GM21367 (cell line): ENCODE data around the gene CCDC15.
"Not testable (repeated sequence)": the region's sequence is repeated elsewhere in the genome, so short reads cannot be mapped to it uniquely, and the experiment has no call there.

ENCODE experiments used
- ATAC-seq: cut with Tn5 transposase; IDR thresholded peaks from one replicate; pipeline ENCODE4 v1.9.1; 2021; ENCODE audit not compliant: unreplicated experiment

CCDC15 gene

DNA sequence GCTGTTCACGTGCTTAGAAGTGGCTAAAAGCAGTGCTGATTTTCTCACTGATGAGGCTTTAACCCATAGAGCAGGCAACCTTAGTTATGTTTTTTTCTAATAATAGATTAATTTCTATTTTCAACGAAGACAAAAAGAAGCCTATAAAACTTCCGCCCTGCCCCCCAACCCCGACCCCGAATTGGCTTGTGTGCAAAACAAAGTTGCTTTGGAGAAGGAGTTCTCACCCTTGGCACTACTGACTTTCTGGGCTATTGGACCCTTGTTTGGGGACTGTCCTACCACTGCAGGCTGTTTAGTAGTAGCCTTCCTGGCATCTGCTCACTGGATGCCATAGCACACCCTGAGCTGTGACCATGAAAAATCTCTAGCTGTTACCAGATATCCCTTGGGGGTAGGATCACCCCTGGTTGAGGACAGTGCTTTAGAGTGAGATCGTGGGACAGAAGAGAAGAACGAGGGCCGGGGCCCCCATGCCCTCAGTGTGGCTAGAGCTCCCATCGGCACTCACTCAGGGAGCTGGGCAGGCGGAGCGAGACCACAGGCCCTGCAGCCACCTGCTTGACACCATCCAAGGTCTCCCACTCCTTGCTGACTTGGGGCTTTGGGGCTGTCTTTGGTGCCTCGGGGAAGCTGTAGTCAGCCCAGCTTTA lies 126.0 kb downstream of the CCDC15 start:
- ATAC-seq: no peak

DNA sequence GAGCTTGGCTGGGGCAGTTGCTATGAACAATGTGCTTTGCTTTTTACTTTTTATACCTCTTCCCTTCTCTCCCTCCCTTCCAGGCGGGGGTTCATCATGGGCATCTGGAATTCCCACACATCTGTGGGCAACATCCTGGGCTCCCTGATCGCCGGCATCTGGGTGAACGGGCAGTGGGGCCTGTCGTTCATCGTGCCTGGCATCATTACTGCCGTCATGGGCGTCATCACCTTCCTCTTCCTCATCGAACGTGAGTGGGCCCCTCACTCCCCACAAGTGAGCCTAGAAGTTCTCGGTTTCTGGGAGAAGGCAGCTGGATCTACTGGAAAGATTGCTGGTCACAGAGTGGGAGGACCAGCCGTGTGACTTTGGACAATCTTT lies 126.5 kb downstream of the CCDC15 start:
- ATAC-seq: no peak

DNA sequence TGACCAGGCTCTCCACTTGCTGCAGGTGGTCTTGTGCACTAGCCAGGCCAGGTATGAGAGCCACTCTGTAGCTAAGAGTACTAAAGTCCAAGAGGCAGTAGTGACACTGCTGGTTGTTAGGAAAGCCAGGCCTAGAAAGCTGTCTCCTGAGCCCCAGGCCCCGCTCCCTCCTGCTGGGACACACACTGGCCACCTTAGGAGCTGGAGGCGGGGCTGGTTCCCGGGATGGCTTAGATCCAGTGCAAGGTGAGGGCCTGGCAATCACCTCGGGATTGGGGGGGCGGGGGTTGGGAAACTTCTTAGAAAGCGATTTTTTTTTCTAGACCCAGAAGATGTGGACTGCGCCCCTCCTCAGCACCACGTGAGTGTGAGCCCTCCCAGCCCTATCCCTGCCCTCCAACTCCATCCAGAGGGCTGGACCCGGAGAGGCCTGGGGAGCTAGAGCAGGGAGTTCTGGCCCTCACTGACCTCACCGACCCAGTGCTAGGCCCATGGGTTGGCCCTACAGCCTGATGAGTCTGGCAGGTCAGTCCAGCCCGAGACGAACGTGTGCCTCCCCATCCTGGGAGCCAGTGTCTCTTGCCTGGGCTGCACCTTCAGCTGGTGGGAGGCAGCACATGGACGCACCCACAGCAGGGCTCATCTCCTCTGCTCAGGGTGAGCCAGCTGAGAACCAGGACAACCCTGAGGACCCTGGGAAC lies 127.2 kb downstream of the CCDC15 start:
- no peak for ATAC-seq

DNA sequence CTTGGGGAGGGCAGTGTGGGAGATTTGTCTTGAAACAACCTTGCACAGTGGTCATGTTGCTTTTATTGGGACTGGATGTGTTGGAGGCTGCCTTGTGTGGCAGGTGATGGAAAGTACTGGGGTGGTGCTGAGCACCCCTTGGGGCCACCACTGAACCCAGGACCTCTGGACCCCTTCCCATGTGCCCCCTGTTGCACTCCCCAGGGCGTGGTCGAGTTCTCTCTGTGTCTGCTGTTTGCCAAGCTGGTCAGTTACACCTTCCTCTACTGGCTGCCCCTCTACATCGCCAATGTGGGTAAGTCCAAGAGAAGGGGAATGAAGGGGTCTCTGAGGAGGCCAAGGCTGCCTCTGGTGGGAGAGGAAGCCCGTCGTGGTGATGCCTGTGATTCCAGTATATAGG lies 128.0 kb downstream of the CCDC15 start:
- no peak for ATAC-seq

DNA sequence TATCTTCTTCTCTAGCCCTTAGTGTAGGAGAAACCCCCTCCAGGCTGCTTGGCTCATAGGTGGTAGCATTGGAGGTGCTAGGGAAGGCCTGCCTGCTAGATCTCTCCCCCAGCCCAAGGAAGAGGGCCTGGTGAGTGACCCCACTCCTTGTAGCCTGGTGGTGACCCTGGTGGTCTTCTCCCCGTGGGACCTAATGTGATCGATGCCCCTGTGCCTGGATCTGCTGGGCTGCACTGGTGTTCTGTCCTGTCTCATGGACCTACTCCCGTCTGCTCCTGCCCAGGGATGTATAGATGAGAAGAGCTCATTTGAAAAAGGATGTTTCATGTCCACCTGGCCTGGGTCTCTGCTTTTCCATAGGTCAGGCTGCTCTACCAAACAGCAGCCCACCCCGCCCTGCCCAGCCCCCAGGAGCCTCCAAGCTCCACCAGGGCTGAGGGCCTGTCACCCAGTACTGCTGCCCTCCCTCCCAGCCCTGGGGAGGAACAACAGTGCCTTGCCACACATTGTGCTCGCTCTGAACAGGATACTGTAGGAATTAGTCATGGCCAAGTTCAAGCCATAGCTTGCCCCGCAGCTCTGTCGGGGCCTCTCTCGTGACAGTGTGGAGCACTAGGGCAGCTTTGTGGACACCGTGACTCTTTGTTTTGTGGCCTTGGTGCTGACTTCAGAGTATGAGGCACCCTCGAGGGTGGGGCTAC lies 128.8 kb downstream of the CCDC15 start:
- ATAC-seq: no peak

DNA sequence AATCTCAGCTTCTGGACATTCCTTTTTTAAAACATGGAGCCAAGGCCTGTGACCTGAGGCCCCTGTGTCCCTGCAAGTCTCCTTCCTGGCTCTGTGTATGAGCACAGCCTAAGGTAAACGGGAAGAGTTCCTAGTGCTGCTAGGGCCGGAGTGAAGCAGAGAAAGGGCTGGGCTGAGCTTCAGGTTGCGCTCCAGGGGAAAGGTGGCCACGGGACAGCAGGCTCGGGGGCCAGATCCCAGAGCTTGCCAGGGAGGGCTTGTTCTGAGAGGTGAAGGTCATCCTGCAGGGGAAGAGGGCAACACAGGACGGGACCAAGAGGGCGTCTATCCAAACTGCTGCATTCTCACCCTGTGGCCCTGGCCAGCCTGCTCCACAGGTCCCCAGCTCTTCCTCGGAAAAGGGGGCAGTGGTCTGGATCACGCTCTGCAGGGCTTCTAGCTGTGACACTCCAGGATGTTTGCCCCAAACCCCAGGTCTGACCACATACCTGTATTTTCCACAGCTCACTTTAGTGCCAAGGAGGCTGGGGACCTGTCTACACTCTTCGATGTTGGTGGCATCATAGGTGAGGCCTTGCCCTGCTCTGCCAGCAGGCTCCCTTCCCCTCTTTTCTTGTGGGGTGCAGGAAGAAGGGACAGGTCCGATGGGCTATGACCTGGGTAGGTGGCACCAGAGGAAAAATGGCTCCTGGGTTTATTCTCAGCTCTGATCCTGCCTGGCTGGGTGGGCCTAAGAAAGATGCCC lies 129.5 kb downstream of the CCDC15 start:
- no peak for ATAC-seq

DNA sequence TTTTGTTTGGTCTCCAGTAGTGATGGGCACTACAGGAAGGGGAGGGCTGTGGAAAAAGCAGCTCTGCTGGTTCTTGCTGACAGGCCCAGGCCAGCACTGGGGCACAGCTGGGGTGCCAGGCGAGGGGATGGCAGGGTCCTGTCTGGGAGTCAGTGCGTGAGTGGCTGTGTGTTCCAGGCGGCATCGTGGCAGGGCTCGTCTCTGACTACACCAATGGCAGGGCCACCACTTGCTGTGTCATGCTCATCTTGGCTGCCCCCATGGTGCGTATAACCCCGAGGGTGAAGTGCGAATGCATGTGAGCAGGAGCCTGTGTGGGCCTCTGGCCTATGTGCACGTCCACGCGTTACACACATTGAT lies 130.0 kb downstream of the CCDC15 start:
- ATAC-seq: no peak

DNA sequence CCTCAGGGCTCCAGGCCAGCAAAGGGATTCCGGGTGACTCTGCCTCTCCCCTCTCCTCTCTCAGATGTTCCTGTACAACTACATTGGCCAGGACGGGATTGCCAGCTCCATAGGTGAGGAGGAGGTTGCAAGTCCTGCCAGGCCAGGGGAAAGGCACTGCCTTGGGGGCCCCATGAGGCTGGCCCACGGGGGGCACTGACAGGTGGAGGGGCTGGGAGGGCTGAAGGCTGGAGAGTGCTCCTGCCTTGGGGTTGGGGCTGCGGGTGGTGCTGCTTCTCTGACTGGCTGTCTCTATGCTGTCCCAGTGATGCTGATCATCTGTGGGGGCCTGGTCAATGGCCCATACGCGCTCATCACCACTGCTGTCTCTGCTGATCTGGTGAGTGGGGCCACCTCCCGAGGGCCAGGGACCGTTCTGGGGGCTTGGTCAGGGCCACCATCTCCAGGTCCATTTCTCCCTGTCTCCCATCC lies 130.8 kb downstream of the CCDC15 start:
- ATAC-seq: no peak

DNA sequence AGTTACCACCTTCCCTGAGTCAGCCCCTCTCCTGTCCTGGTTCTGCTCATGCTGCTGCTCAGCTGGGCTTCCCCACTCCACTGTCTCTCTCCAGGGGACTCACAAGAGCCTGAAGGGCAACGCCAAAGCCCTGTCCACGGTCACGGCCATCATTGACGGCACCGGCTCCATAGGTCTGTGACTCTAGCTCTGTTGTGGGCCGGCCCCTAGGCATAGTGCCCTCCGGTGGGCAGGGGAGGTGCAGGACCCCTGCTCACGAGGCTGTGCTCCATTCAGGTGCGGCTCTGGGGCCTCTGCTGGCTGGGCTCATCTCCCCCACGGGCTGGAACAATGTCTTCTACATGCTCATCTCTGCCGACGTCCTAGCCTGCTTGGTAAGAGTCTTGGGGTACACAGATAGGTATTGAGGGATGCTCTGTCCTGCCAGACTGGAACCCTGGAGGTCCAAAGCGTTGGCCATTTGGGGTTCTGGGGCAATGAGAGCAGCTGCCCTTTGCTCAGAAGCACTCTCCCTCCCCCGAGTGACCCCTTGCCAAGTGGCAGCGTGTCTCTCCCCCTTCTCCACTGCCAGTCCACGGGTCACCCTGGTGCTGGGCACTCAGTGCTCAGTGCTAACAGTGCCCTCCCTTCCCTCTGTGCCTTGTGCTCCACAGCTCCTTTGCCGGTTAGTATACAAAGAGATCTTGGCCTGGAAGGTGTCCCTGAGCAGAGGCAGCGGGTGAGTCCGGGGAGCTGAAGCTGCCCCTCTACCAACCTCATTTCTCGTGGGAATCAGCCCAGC lies 131.5 kb downstream of the CCDC15 start:
- ATAC-seq: no peak

DNA sequence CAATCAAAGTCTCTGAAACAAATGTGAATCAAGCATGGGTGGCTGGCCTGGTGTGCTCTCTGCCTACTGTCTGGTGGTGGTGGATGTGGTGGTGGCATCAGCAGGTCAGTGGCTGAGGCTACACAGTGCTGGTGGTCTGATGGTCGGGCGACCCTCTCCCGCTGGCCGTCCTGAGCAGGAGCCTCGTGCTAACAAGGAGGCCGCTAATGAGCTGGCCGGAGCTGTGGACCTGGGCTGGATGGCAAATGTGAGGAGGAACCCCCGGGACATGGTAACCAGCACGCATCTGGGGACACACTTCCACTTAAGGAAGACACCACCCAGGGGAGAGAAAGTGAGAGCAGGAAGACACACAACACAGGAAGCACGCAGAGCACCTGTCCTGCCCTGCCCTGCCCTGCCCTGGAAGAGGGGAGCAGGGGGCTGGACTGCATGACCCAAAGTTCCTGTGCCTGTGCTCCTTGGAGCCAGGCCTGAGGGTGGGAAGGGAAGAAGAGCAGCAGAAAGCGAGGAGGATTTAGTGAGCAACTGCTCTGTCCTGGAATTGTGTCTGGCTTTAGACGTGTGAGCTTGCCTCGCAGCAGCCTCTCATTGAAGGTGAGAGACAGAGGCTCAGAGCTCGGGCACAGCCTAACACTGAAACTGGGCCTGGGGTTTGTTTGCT lies 132.8 kb downstream of the CCDC15 start:
- no peak for ATAC-seq

DNA sequence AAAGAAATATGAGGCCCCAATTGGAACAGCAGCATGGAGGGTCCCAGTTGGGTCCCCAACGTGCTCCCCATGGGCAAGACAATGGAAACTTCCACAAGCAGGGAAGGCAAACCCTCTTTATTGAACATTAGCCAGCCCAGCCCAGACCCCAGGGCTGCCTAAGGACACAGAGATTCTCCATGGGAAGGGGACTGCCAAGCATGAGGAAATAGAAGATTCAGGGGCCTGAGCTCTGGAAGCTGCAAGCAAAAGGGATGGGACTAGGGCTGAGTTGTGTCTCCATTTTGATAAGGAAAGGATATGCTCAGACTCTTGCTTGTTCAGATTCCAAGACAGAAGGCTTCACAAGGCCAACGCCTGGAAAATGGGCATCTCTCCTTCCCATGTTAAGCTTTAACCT lies 134.1 kb downstream of the CCDC15 start:
- ATAC-seq: no peak

DNA sequence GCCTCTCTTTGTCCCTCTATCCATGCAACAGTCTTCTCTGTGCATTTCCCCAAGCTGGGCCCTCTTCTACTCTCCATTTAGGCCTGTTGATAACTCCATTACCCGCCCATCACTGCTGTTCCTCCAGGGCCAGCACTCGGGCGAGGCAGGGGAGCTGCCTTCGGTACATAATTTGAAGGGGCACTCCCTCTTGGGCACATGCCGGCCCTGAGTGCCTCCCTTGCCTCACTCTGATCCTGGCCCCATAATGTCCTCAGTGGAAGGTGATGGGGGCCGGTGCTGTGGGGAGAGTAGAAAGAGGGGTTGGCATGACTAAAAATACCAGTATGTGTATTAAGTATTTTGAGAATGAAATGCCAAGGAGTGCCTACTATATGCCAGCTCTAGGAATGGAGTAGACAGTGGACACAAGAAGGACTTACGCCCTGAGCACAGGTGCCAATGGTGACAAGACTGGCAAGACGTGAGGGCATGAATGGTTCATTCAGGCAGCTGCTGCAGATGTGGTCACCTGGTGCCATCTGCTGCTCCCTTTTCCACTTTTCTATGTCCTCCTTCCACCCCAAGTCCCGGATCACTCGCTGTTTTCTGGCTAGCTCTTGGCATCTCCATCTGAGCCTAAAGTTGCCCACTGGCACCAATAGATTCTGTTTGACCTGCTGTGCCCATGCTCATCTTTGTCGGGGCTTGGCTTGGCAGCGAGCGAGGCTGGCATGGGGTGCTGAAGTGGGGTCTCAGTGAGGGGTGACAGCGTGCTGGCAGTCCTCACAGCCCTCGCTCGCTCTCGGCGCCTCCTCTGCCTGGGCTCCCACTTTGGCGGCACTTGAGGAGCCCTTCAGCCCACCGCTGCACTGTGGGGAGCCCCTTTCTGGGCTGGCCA lies 134.8 kb downstream of the CCDC15 start:
- no peak for ATAC-seq

DNA sequence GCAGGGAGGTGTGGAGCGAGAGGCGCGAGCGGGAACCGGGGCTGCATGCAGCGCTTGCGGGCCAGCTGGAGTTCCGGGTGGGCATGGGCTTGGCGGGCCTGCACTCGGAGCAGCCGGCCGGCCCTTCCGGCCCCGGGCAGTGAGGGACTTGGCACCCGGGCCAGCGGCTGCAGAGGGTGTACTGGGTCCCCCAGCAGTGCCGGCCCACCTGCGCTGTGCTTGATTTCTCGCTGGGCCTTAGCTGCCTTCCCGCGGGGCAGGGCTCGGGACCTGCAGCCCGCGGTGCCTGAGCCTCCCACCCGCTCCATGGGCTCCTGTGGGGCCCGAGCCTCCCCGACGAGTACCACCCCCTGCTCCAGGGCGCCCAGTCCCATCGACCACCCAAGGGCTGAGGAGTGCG lies 135.5 kb downstream of the CCDC15 start:
- ATAC-seq: not testable (repeated sequence)

DNA sequence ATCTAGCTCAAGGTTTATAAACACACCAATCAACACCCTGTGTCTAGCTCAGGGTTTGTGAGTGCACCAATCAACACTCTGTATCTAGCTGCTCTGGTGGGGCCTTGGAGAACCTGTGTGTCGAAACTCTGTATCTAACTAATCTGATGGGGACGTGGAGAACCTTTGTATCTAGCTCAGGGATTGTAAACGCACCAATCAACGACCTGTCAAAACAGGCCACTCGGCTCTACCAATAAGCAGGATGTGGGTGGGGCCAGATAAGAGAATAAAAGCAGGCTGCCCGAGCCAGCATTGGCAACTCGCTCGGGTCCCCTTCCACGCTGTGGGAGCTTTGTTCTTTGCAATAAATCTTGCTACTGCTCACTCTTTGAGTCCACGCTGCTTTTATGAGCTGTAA lies 136.1 kb downstream of the CCDC15 start:
- ATAC-seq: not testable (repeated sequence)

DNA sequence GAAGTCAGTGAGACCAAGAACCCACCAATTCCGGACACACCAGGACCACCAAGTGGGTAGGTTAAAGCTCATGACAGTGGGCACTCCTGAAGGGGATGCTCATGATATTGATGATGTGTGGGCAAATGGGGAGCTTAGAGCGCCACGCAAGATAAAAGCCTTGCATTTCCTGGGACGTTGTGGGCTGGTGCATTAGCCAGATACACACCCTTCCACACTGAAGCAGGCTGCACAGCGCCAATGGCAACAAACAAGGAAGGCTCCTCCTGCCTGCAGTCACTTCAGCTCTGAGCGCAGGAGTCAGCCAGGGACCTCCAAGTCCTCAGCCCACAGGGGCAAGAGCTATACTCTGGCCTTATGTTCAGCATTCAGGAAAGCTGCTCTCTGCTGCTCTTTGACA lies 136.8 kb downstream of the CCDC15 start:
- no peak for ATAC-seq
